SH-SY5Y (cell line): ENCODE measurements around the gene NOP14.

Experiments
- GATA2 ChIP-seq: IDR thresholded peaks from 2 replicates; pipeline ENCODE4 v1.6.1; 2011; ENCODE audit warnings: mild to moderate bottlenecking, low read depth, low read length
- GATA3 ChIP-seq: IDR thresholded peaks from 2 replicates; pipeline ENCODE4 v1.6.1; 2011; ENCODE audit warnings: low read depth, mild to moderate bottlenecking, low read length, moderate library complexity

DNA sequence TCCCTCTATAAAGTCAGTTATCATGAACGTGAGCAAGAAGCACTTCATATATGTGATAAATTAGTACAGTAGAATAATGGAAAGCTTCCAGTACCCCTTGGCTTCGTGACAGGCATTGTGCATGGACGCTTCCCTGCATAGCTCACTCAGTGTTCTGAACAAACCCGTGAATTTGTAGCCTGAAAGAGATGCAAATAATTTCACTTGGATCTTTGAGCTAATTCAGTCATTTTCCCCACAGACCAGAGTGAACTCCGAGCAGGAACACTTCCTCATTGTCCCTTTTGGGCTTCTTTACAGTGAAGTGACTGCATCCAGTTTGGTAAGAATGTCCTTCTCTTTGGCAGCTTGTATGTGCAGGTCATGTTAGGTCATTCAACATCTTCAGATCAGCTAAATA is 69.4 kb downstream of the NOP14 start:
- no peak for TF ChIP-seq GATA2
- no peak for TF ChIP-seq GATA3
